HEK293T (cell line): Measurements from ENCODE around the gene NAV2.

Source experiments
- CTCF ChIA-PET: fragments of 350-600 bp; formaldehyde crosslinking; extraction: SDS; loops from one replicate; lab custom pipeline; 2021; ENCODE audit warnings: antibody characterized with exemption, inconsistent platforms; lab: Yijun Ruan, JAX
- POLR2A ChIA-PET: fragments of 350-600 bp; formaldehyde crosslinking; extraction: SDS; loops from one replicate; lab custom pipeline; 2020; ENCODE audit warnings: antibody characterized with exemption, inconsistent platforms; lab: Yijun Ruan, JAX
- DNase-seq: peaks from one replicate; pipeline ENCODE4 v3.0.0; 2012; ENCODE audit warnings: mixed read lengths; ENCODE audit errors: extremely low spot score
- ARNT ChIP-seq: fragments of 450-650 bp; IDR thresholded peaks from 2 replicates; pipeline ENCODE4 v1.6.1; 2017; ENCODE audit warnings: mild to moderate bottlenecking
- BHLHE40 ChIP-seq: fragments of 450-650 bp; IDR thresholded peaks from 2 replicates; pipeline ENCODE4 v1.6.1; 2016; ENCODE audit warnings: mild to moderate bottlenecking, moderate library complexity, borderline replicate concordance
- CTBP1 ChIP-seq: fragments of 450-650 bp; IDR thresholded peaks from 2 replicates; pipeline ENCODE4 v1.6.1; 2016; ENCODE audit warnings: borderline replicate concordance
- ELF4 ChIP-seq: fragments of 450-650 bp; IDR thresholded peaks from 2 replicates; pipeline ENCODE4 v1.6.1; 2017; ENCODE audit warnings: antibody characterized with exemption
- FOXA1 ChIP-seq: fragments of 450-650 bp; IDR thresholded peaks from 2 replicates; pipeline ENCODE4 v1.6.1; 2016; ENCODE audit warnings: mild to moderate bottlenecking
- FOXK2 ChIP-seq: fragments of 450-650 bp; IDR thresholded peaks from 2 replicates; pipeline ENCODE4 v1.6.1; 2016; ENCODE audit warnings: mild to moderate bottlenecking
- FOXM1 ChIP-seq: fragments of 450-650 bp; IDR thresholded peaks from 2 replicates; pipeline ENCODE4 v1.6.1; 2017; ENCODE audit warnings: mild to moderate bottlenecking, borderline replicate concordance
- HDGF ChIP-seq: fragments of 450-650 bp; IDR thresholded peaks from 2 replicates; pipeline ENCODE4 v1.6.1; 2017; ENCODE audit warnings: antibody characterized with exemption, borderline replicate concordance
- L3MBTL2 ChIP-seq: fragments of 450-650 bp; conservative IDR thresholded peaks from 2 replicates; pipeline ENCODE4 v1.6.1; 2016; ENCODE audit warnings: mild to moderate bottlenecking
- LEF1 ChIP-seq: fragments of 450-650 bp; IDR thresholded peaks from 2 replicates; pipeline ENCODE4 v1.6.1; 2017; ENCODE audit warnings: mild to moderate bottlenecking, borderline replicate concordance
- NFRKB ChIP-seq: fragments of 450-650 bp; IDR thresholded peaks from 2 replicates; pipeline ENCODE4 v1.6.1; 2016; ENCODE audit warnings: mild to moderate bottlenecking, moderate library complexity
- SP1 ChIP-seq: fragments of 450-650 bp; IDR thresholded peaks from 2 replicates; pipeline ENCODE4 v1.6.1; 2017
- SUZ12 ChIP-seq: fragments of 450-650 bp; IDR thresholded peaks from 2 replicates; pipeline ENCODE4 v1.6.1; 2016; ENCODE audit warnings: mild to moderate bottlenecking
- TARDBP ChIP-seq: fragments of 450-650 bp; IDR thresholded peaks from 2 replicates; pipeline ENCODE4 v1.6.1; 2016
- ZNF384 ChIP-seq: fragments of 450-650 bp; IDR thresholded peaks from 2 replicates; pipeline ENCODE4 v1.6.1; 2016
- TF ChIP-seq, protein P1 (sequence below): fragments of 450-650 bp; IDR thresholded peaks from 2 replicates; pipeline ENCODE4 v1.6.1; 2016

The NAV2 gene

GRCh38 chr11:19730373-19730772 lies 17.7 kb downstream of the NAV2 start:
- ChIA-PET CTCF (no interaction called here), POLR2A (no interaction called here)
- no peak for DNase-seq
- TF ChIP-seq, protein P1, sequence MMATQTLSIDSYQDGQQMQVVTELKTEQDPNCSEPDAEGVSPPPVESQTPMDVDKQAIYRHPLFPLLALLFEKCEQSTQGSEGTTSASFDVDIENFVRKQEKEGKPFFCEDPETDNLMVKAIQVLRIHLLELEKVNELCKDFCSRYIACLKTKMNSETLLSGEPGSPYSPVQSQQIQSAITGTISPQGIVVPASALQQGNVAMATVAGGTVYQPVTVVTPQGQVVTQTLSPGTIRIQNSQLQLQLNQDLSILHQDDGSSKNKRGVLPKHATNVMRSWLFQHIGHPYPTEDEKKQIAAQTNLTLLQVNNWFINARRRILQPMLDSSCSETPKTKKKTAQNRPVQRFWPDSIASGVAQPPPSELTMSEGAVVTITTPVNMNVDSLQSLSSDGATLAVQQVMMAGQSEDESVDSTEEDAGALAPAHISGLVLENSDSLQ: no peak
- TF ChIP-seq FOXK2 (no peak), CTBP1 (no peak), LEF1 (no peak), FOXM1 (no peak), ZNF384 (no peak), TARDBP (no peak), ARNT (no peak), NFRKB (no peak), SUZ12 (no peak), BHLHE40 (no peak), ELF4 (no peak), FOXA1 (no peak), L3MBTL2 (no peak)

- ChIA-PET CTCF (interaction anchor here (0.9 kb wide), 1 partner anchor 177 kb away, joined by 3 read pairs; no protein-coding TSS in a partner anchor), POLR2A (no interaction called here)
- TF ChIP-seq, protein P1: no peak
- TF ChIP-seq LEF1 (no peak), ELF4 (no peak), FOXM1 (no peak), FOXA1 (no peak), L3MBTL2 (no peak), CTBP1 (no peak), SUZ12 (no peak), TARDBP (no peak), BHLHE40 (no peak), ZNF384 (no peak), SP1 (no peak), ARNT (no peak), NFRKB (no peak), FOXK2 (no peak), HDGF (no peak)
- no peak for DNase-seq
Measured at GRCh38 chr11:19734171-19734570, 21.5 kb downstream of the NAV2 start.

DNA sequence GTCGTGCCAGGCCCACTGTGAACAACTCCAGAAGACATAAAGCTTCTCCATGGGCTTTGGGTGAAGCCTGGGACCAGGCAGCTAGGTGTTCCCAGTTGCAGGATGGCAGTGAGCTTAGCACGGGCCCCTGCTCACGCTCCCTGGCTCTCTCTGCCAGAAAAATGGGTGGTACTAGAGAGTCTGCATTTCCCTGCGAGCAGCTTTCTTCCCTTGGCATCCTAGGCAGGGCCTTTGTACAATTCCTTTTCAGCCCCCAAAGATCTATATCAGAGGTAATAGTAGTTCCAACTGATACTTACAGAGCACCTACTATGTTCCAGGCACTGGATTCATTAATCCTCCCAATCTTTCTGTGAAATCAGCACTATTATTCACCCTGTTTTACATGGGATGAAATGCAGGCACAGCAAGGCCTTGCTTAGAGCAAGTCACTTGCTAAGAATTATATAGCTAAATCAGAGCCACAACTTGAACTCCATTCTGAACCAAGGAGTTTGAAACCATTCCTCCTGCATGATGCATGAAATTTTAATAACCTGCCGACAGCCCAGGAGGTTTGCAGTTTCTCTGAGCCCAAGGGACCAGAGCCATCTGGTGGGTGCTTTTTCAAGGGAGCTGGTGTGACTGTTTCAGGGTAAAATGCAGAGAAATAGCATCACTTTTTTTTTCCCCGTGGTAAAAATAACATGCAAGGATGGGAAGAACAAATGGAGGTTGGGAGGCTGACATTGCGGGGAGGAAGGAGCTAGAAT lies 22.7 kb downstream of the NAV2 start:
- TF ChIP-seq FOXA1: no peak
- TF ChIP-seq LEF1: no peak
- no peak for TF ChIP-seq HDGF
- TF ChIP-seq BHLHE40: no peak
- no peak for TF ChIP-seq FOXM1
- TF ChIP-seq FOXK2: no peak
- no peak for TF ChIP-seq CTBP1
- TF ChIP-seq ZNF384: no peak
- no peak for TF ChIP-seq SP1
- no peak for TF ChIP-seq L3MBTL2
- no peak for TF ChIP-seq ELF4
- no peak for TF ChIP-seq ARNT
- TF ChIP-seq, protein P1: no peak
- no peak for TF ChIP-seq TARDBP
- TF ChIP-seq NFRKB: no peak
- POLR2A ChIA-PET: no interaction called here
- DNase-seq: no peak
- CTCF ChIA-PET: interaction anchor here (0.9 kb wide), 1 partner anchor 409 kb away, joined by 4 read pairs; no protein-coding TSS in a partner anchor

- no peak for DNase-seq
- ChIA-PET POLR2A (no interaction called here), CTCF (interaction anchor here (0.9 kb wide), 1 partner anchor 410 kb away, joined by 4 read pairs; no protein-coding TSS in a partner anchor)
- TF ChIP-seq SP1 (no peak), NFRKB (no peak), ARNT (no peak), BHLHE40 (no peak), SUZ12 (no peak), TARDBP (no peak)
- TF ChIP-seq, protein P1: no peak
Measured at GRCh38 chr11:19735909-19736498, 23.4 kb downstream of the NAV2 start.

- TF ChIP-seq NFRKB: no peak
- TF ChIP-seq, protein P1: no peak
- no peak for TF ChIP-seq TARDBP
- TF ChIP-seq ELF4: no peak
- CTCF ChIA-PET: no interaction called here
- DNase-seq: no peak
- POLR2A ChIA-PET: no interaction called here
Measured at GRCh38 chr11:19736831-19737230, 24.2 kb downstream of the NAV2 start.
